Neural cell (in vitro differentiated cells): Measurements from ENCODE around the gene PVALB. TPM values are rescaled to one million over a fixed set of nuclear protein-coding genes. Genes with fewer than 3 reads are reported as not detected.

ENCODE experiments used
- H2AFZ ChIP-seq: fragments of 200-600, 300-800 bp; sonication (generic), shearing (Covaris generic); 2 replicates; pipeline ENCODE4 v1.6.0; 2014; ENCODE audit warnings: low read depth, mild to moderate bottlenecking, antibody characterized with exemption, low read length, moderate library complexity
- H3F3A ChIP-seq: fragments of 200-600 bp; shearing (Covaris generic); 2 replicates; pipeline ENCODE4 v1.6.1; 2016; ENCODE audit warnings: mild to moderate bottlenecking, moderate library complexity, mixed read lengths, antibody characterized with exemption, low read length; ENCODE audit not compliant: insufficient read depth, poor library complexity, severe bottlenecking
- H3K27ac ChIP-seq: fragments of 200-600, 300-800 bp; sonication (generic), shearing (Covaris generic); 2 replicates; pipeline ENCODE4 v1.5.1; 2014; ENCODE audit warnings: mild to moderate bottlenecking, low read length, moderate library complexity
- H3K27me3 ChIP-seq: fragments of 300-800, 200-600 bp; sonication (generic), shearing (Covaris generic); 2 replicates; pipeline ENCODE4 v1.6.0; 2014; ENCODE audit warnings: mild to moderate bottlenecking, low read depth, low read length, moderate library complexity; ENCODE audit not compliant: insufficient read depth
- H3K36me3 ChIP-seq: fragments of 300-800, 200-600 bp; sonication (generic), shearing (Covaris generic); 2 replicates; pipeline ENCODE4 v1.5.1; 2014; ENCODE audit warnings: mild to moderate bottlenecking, antibody characterized with exemption, low read length, moderate library complexity; ENCODE audit not compliant: insufficient read depth
- H3K4me2 ChIP-seq: fragments of 300-800, 200-600 bp; sonication (generic), shearing (Covaris generic); 2 replicates; pipeline ENCODE4 v1.6.0; 2014; ENCODE audit warnings: mild to moderate bottlenecking, low read length
- H3K4me3 ChIP-seq: fragments of 300-800, 200-600 bp; sonication (generic), shearing (Covaris generic); 2 replicates; pipeline ENCODE4 v1.5.1; 2014; ENCODE audit warnings: mild to moderate bottlenecking, low read length, moderate library complexity
- H3K79me2 ChIP-seq: fragments of 200-600 bp; shearing (Covaris generic); replicated peaks from 2 replicates; pipeline ENCODE4 v1.6.0; 2014; ENCODE audit warnings: mild to moderate bottlenecking, low read length, moderate library complexity; ENCODE audit not compliant: insufficient read depth
- H3K9ac ChIP-seq: fragments of 300-800, 200-600 bp; sonication (generic), shearing (Covaris generic); 2 replicates; pipeline ENCODE4 v1.6.1; 2016; ENCODE audit warnings: mild to moderate bottlenecking, low read length, mixed read lengths
- H3K9me2 ChIP-seq: fragments of 200-600 bp; shearing (Covaris generic); 2 replicates; pipeline ENCODE4 v1.6.1; 2016; ENCODE audit warnings: mild to moderate bottlenecking, low read length, mixed read lengths; ENCODE audit not compliant: insufficient read depth
- H3K9me3 ChIP-seq: fragments of 200-600, 300-800 bp; sonication (generic), shearing (Covaris generic); 2 replicates; pipeline ENCODE4 v1.6.1; 2016; ENCODE audit warnings: mild to moderate bottlenecking, mixed run types, low read length, moderate library complexity, mixed read lengths
- H4K20me1 ChIP-seq: fragments of 200-600 bp; shearing (Covaris generic); 2 replicates; pipeline ENCODE4 v1.6.1; 2016; ENCODE audit warnings: mild to moderate bottlenecking, mixed run types; ENCODE audit not compliant: insufficient read depth
- EP300 ChIP-seq: fragments of 450-650 bp; conservative IDR thresholded peaks from 2 replicates; pipeline ENCODE4 v1.6.1; 2014; ENCODE audit warnings: antibody characterized with exemption, mild to moderate bottlenecking, moderate library complexity; ENCODE audit not compliant: poor library complexity, severe bottlenecking
- EZH2 ChIP-seq: fragments of 200-600, 300-800 bp; shearing (Covaris generic), sonication (generic); IDR thresholded peaks from 2 replicates; pipeline ENCODE4 v1.6.1; 2014; ENCODE audit warnings: antibody characterized with exemption, low read length, borderline replicate concordance, mild to moderate bottlenecking; ENCODE audit not compliant: insufficient read depth, poor library complexity, severe bottlenecking
- MXI1 ChIP-seq: fragments of 450-650 bp; conservative IDR thresholded peaks from 2 replicates; pipeline ENCODE4 v1.6.1; 2014; ENCODE audit warnings: antibody characterized with exemption, mild to moderate bottlenecking; ENCODE audit not compliant: poor library complexity, severe bottlenecking
- POLR2AphosphoS5 ChIP-seq: IDR thresholded peaks from 2 replicates; pipeline ENCODE4 v1.6.1; 2012
- RAD21 ChIP-seq: fragments of 450-650 bp; conservative IDR thresholded peaks from 2 replicates; pipeline ENCODE4 v1.6.1; 2014; ENCODE audit warnings: antibody characterized with exemption, mild to moderate bottlenecking, moderate library complexity
- SMC3 ChIP-seq: fragments of 450-650 bp; conservative IDR thresholded peaks from 2 replicates; pipeline ENCODE4 v1.6.1; 2014; ENCODE audit warnings: antibody characterized with exemption, mild to moderate bottlenecking, moderate library complexity; ENCODE audit not compliant: poor library complexity
- TAF1 ChIP-seq: IDR thresholded peaks from 2 replicates; pipeline ENCODE4 v1.6.1; 2012; ENCODE audit warnings: low read depth
- polyA plus RNA-seq: library from polyadenylated mRNA; depleted of rRNA; stranded (reverse); fragments of >200 nt; gene quantifications from 2 replicates; pipeline ENCODE4 v1.2.3, GENCODE V29; 2014
- TF ChIP-seq, protein P1 (sequence below): IDR thresholded peaks from 2 replicates; pipeline ENCODE4 v1.6.1; 2012; ENCODE audit warnings: borderline replicate concordance
- TF ChIP-seq, protein P2 (sequence below): fragments of 450-650 bp; IDR thresholded peaks from 2 replicates; pipeline ENCODE4 v1.5.1; 2014; ENCODE audit warnings: antibody characterized with exemption, mild to moderate bottlenecking, moderate library complexity; ENCODE audit not compliant: poor library complexity, severe bottlenecking

Gene PVALB
- polyA plus RNA-seq, 1 donor from 2014 or later = not detected

DNA sequence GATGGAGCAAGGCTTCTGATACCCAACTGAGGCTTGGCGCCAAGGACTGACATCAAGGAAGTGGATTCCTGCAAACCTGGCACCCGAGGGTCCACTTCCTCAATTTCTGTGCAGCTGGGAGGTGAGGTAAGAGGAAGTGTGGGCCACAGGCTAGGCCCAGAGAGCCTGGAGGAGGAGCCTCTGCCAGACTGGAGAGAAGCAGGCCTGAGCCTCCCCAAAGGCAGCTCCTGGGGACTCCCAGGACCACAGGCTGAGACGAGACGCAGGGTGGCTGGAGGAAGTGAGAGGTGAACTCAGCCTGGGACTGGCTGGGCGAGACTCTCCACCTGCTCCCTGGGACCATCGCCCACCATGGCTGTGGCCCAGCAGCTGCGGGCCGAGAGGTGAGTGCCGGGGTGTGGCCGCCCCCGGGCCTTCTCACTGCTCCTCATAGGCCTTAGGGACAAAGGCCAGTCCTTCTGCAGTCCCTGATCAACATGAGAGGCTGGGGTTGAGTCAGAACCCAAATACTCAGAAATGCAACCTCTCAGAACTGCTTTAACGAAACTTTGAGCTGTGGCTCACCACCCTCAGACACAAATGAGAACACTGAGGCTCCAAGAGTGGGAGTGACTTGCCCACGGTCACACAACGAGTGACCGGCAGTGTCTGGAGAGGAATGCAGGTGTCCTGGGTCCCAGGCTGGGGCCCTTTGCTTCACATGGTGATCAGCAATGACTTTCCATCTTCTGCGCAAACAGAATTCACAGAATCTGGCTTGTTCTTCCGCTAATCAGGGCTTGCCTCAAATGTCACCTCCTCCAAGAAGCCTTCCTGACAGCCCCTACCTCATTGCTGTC lies 44.2 kb upstream of the PVALB start, which contains the start of gene NCF4:
NCF4 (plus strand) TSS at position 186 of the 839 bp plus-strand sequence; CDS start at position 352, 166 bp downstream.
- Histone ChIP-seq H3F3A (no peaks in the 10 kb centered on the region), H3K9ac (no peak within 1 kb of the TSS), H3K79me2 (no peaks in the 10 kb centered on the region), H2AFZ (no peak within 1 kb of the TSS), H3K36me3 (no peaks in the 10 kb centered on the region), H3K9me3 (no peaks in the 10 kb centered on the region), H3K27me3 (peaks cover 14% of the 10 kb centered on the region), H3K4me3 (no peak within 1 kb of the TSS), H3K4me2 (no peak within 1 kb of the TSS), H3K9me2 (no peaks in the 10 kb centered on the region), H4K20me1 (no peaks in the 10 kb centered on the region), H3K27ac (no peak within 1 kb of the TSS)
- TF ChIP-seq TAF1 (no peak), RAD21 (no peak), EP300 (no peak), POLR2AphosphoS5 (no peak), SMC3 (no peak), MXI1 (no peak)
- TF ChIP-seq, protein P1, sequence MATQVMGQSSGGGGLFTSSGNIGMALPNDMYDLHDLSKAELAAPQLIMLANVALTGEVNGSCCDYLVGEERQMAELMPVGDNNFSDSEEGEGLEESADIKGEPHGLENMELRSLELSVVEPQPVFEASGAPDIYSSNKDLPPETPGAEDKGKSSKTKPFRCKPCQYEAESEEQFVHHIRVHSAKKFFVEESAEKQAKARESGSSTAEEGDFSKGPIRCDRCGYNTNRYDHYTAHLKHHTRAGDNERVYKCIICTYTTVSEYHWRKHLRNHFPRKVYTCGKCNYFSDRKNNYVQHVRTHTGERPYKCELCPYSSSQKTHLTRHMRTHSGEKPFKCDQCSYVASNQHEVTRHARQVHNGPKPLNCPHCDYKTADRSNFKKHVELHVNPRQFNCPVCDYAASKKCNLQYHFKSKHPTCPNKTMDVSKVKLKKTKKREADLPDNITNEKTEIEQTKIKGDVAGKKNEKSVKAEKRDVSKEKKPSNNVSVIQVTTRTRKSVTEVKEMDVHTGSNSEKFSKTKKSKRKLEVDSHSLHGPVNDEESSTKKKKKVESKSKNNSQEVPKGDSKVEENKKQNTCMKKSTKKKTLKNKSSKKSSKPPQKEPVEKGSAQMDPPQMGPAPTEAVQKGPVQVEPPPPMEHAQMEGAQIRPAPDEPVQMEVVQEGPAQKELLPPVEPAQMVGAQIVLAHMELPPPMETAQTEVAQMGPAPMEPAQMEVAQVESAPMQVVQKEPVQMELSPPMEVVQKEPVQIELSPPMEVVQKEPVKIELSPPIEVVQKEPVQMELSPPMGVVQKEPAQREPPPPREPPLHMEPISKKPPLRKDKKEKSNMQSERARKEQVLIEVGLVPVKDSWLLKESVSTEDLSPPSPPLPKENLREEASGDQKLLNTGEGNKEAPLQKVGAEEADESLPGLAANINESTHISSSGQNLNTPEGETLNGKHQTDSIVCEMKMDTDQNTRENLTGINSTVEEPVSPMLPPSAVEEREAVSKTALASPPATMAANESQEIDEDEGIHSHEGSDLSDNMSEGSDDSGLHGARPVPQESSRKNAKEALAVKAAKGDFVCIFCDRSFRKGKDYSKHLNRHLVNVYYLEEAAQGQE = no peak
- TF ChIP-seq, protein P2, sequence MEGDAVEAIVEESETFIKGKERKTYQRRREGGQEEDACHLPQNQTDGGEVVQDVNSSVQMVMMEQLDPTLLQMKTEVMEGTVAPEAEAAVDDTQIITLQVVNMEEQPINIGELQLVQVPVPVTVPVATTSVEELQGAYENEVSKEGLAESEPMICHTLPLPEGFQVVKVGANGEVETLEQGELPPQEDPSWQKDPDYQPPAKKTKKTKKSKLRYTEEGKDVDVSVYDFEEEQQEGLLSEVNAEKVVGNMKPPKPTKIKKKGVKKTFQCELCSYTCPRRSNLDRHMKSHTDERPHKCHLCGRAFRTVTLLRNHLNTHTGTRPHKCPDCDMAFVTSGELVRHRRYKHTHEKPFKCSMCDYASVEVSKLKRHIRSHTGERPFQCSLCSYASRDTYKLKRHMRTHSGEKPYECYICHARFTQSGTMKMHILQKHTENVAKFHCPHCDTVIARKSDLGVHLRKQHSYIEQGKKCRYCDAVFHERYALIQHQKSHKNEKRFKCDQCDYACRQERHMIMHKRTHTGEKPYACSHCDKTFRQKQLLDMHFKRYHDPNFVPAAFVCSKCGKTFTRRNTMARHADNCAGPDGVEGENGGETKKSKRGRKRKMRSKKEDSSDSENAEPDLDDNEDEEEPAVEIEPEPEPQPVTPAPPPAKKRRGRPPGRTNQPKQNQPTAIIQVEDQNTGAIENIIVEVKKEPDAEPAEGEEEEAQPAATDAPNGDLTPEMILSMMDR = no peak

- no peak overlapping the region for H3K27ac ChIP-seq
Observed at GRCh38 chr22:36860438-36860820, 43.6 kb upstream of the PVALB start.

More at GRCh38 chr22:36860438-36860820, 43.6 kb upstream of the PVALB start:
- no peak overlapping the region for H3K4me2 ChIP-seq
- H3K36me3 ChIP-seq = no peaks in the 10 kb centered on the region
- H2AFZ ChIP-seq = no peak overlapping the region
- no peaks in the 10 kb centered on the region for H3K79me2 ChIP-seq
- H4K20me1 ChIP-seq = no peaks in the 10 kb centered on the region
- H3F3A ChIP-seq = no peaks in the 10 kb centered on the region
- no peak overlapping the region for H3K4me3 ChIP-seq
- H3K9me3 ChIP-seq = no peaks in the 10 kb centered on the region
- H3K9ac ChIP-seq = no peak overlapping the region
- H3K9me2 ChIP-seq = no peaks in the 10 kb centered on the region
- TF ChIP-seq TAF1 = no peak
- TF ChIP-seq RAD21 = no peak
- TF ChIP-seq, protein P2 = no peak
- no peak for TF ChIP-seq EZH2
- TF ChIP-seq SMC3 = no peak
- TF ChIP-seq, protein P1 = no peak
- TF ChIP-seq EP300 = no peak
- TF ChIP-seq MXI1 = no peak
- TF ChIP-seq POLR2AphosphoS5 = no peak
- H3K27me3 ChIP-seq = peaks cover 14% of the 10 kb centered on the region
